ENCODE data around the gene GEMIN2.
"Not testable (repeated sequence)": the region's sequence is repeated elsewhere in the genome, so short reads cannot be mapped to it uniquely, and the experiment has no call there.

DNA sequence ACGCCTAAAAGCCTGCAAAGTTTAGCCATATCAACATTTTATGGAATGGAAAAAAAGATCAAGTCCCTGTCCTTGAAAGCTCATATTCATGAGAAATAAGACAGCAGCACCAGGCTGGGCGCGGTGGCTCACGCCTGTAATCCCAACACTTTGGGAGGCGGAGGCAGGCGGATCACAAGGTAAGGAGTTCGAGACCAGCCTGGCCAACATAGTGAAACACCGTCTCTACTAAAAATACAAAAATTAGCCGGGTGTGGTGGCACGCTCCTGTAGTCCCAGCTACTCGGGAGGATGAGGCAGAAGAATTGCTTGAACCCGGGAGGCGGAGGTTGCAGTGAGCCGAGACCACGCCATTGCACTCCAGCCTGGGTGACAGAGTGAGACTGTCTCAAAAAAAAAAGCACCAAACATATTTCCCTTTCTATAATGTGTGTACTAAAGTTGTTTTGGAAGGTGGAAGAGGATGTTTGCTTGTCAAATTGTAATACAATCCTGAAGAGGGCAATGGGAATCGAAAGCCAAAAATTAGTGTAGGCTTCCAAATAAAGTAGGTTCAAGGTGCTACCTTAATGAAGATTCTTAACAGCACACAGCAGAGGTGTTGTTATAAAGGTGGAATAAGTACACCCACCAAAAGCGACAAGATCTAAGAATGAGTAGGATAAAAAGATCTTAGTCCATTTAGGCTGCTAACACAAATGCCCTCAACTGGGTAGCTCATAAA lies 9.9 kb upstream of the GEMIN2 start:
- TF ChIP-seq, protein P1, sequence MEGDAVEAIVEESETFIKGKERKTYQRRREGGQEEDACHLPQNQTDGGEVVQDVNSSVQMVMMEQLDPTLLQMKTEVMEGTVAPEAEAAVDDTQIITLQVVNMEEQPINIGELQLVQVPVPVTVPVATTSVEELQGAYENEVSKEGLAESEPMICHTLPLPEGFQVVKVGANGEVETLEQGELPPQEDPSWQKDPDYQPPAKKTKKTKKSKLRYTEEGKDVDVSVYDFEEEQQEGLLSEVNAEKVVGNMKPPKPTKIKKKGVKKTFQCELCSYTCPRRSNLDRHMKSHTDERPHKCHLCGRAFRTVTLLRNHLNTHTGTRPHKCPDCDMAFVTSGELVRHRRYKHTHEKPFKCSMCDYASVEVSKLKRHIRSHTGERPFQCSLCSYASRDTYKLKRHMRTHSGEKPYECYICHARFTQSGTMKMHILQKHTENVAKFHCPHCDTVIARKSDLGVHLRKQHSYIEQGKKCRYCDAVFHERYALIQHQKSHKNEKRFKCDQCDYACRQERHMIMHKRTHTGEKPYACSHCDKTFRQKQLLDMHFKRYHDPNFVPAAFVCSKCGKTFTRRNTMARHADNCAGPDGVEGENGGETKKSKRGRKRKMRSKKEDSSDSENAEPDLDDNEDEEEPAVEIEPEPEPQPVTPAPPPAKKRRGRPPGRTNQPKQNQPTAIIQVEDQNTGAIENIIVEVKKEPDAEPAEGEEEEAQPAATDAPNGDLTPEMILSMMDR (IDR thresholded peaks at IDR 0.05; ENCODE audit: borderline replicate concordance, extremely low read depth, low read length, poor library complexity, severe bottlenecking), result not testable (repeated sequence)
- not testable (repeated sequence) for TF ChIP-seq EZH2 (IDR thresholded peaks at IDR 0.05; ENCODE audit: borderline replicate concordance, low read depth, low read length, severe bottlenecking)

Data from DND-41 (cell line).